Fibroblast of skin of back (primary cell): ENCODE measurements around the gene COPS6.
A peak's percentile ranks its signal among the peaks of the same experiment; 100 is the strongest.

ENCODE experiments used
- DNase-seq: peaks from one replicate; pipeline ENCODE4 v3.0.0-alpha.2; 2013

COPS6 gene

GRCh38 chr7:100102950-100103840, 14.4 kb downstream of the COPS6 start:
- no peak for DNase-seq

DNA sequence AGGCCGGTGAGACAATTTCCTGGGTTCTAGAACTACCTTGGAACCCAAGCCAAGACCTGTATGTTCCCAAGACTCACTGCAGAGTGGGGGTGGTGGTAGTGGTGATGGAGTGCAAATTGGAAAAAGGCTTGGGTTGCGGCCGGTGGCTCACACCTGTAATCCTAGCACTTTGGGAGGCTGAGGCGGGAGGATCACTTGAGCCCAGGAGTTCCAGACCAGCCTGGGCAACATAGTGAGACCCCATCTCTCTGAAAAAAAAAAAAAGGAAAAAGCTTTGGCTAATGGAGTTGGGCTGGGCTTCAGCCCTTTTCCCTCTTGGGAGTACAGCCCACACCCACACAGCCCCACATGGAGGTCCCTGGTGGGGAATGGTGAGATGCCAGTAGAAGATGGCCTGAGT, 16.8 kb downstream of the COPS6 start:
- no peak for DNase-seq

- no peak for DNase-seq
Measured at GRCh38 chr7:100106633-100107032, 17.9 kb downstream of the COPS6 start.

DNA sequence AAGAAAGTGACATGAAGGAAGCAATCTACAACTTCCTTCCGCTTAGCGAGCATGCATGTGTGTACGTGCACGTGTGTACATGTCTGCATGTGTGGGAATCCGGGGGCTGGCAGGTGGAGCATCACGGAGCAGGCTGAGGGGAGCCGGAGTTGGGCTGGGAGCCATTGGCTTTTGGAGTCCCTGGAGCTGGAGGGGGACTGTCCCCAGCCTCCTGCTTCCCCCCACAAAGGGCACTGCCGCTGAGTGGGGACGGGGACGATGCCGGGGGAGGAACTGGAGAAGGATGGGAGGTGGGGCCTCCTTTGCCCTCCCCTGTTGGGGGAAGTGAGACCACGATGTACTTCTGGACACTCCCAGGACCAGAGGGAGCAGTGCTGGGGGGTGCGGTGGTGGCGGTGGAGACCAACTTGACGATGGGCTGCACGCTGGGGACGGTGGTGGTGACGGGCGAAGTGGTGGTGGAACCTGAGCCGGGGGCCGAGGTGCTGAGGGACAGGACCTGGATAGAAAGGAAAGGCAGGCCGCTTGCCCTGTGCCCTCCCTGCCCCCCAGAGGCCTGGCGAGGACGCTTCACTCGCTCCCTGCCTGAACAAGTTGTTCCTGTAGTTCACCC, 18.5 kb downstream of the COPS6 start:
- DNase-seq: no peak

GRCh38 chr7:100107890-100108289, 19.1 kb downstream of the COPS6 start:
- no peak for DNase-seq

DNA sequence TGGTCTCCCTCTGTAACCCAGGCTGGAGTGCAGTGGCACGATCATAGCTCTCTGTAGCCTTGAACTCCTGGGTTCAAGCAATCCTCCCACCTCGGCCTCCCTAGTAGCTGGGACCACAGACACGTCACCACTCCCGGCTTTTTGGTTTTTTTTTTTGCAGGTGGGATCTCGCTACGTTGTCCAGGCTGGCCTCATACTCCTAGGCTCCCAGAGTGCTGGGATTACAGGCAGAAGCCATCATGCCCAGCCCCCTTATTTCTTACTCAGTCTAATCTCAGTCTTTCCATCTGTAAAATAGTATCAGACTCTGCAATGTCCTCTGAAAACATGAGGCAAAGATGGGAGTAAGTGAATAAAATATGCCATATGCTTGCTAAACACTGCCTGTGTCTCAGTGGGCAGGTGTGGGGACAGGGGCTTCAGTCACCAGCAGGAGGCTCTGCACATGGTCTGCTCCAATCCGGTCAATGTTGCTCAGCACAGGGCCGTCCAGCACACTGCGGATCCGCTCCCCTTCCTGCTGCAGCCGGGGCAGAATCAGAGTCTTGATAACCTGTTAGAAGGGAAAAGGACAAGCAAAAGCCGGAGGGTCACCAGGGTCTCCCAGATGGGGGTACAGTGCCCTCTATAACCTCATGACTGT, 20.9 kb downstream of the COPS6 start:
- no peak for DNase-seq

DNA sequence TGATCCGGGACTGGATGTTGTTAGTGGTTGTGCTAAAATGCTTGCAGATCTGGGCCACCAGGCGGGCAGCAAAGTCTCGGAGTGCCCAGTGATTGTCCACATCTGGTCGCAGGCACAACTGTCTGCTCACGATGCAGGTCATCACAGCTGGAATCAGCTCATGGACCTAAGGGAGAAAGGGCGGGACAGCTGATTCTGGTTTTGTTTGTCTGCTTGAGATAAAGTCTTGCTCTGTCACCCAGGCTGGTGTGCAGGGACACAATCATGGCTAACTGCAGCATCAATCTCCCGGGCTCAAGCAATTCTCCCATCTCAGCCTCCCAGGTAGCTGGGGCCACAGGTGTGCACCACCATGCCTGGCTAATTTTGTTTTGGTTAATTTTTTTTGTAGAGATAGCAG, 22.4 kb downstream of the COPS6 start:
- DNase-seq: no peak

GRCh38 chr7:100111914-100112313, 23.1 kb downstream of the COPS6 start:
- no peak for DNase-seq

- no peak for DNase-seq
Measured at GRCh38 chr7:100115026-100115425, 26.3 kb downstream of the COPS6 start.

- DNase-seq: no peak
Measured at GRCh38 chr7:100118388-100119071, 29.8 kb downstream of the COPS6 start.

GRCh38 chr7:100119072-100119969, 30.6 kb downstream of the COPS6 start, which contains the start of the genes CNPY4 and TAF6:
Gene CNPY4 (plus strand): TSS chr7:100119634. CDS start chr7:100119745, 111 bp downstream.
Gene TAF6 (minus strand): TSS chr7:100119358. CDS start chr7:100114209, 5,149 bp downstream.
- DNase-seq: peak; percentile 93

GRCh38 chr7:100119970-100120732, 31.4 kb downstream of the COPS6 start:
- peak; percentile 71 for DNase-seq

DNA sequence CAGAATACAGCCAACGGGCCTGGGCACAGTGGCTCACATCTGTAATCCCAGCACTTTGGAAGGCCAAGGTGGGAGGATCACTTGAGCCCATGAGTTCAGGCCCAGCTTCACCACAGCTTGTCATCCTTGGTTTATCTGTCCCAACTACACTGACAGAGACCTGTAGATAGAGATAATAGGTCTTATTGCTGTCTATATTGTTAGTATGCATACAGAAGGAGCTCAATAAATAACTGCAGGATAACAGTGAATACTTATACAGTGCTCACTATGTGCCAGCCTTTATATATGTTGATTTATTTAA, 31.9 kb downstream of the COPS6 start:
- DNase-seq: no peak

DNA sequence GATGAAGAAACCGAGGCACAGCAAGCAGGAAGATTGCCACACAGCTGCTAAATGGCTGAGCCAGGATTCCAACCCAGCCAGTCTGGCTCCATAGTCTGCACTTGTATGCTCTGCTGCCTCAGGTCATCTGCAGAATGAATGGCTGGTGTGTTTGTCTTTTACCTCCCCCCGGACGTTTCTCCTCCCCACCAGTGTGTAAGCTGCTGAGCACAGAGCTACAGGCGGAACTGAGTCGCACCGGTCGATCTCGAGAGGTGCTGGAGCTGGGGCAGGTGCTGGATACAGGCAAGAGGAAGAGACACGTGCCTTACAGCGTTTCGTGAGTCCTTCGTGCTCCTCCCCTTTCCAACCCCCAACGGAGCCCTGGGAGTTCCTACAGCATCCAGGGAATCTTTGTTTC, 33.3 kb downstream of the COPS6 start:
- DNase-seq: no peak

DNA sequence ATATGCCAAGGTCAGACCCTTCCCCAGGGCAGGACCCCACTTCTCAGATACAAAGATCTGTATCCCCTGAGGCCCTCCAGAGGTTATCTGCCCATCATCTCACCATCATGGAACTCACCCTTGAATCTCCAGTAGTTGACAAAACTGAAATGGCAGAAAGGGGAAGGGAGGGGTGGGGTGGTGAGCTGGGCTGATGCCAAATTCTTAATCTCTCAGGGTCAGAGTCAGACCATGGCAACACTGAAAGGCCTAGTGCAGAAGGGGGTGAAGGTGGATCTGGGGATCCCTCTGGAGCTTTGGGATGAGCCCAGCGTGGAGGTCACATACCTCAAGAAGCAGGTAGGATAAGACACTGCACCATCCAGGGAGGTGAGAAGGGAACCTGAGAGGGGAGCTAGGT, 33.8 kb downstream of the COPS6 start:
- no peak for DNase-seq

DNA sequence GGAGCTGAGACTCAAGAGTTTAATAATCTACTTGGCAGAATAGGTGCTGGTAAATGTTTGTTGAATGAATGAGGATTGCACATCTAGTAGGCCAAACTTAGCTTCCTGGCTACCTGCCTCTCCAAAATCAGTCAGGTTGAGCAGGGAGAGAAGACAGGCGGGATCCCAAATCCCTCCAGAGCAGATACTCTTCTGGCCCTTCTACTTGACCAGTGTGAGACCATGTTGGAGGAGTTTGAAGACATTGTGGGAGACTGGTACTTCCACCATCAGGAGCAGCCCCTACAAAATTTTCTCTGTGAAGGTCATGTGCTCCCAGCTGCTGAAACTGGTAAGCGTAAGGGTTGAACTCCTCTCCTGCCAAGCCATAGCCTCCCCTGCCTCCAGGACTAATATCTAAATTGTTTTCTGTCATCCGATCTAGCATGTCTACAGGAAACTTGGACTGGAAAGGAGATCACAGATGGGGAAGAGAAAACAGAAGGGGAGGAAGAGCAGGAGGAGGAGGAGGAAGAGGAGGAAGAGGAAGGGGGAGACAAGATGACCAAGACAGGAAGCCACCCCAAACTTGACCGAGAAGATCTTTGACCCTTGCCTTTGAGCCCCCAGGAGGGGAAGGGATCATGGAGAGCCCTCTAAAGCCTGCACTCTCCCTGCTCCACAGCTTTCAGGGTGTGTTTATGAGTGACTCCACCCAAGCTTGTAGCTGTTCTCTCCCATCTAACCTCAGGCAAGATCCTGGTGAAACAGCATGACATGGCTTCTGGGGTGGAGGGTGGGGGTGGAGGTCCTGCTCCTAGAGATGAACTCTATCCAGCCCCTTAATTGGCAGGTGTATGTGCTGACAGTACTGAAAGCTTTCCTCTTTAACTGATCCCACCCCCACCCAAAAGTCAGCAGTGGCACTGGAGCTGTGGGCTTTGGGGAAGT, 35.8 kb downstream of the COPS6 start:
- no peak for DNase-seq

GRCh38 chr7:100126239-100126930, 37.6 kb downstream of the COPS6 start:
- no peak for DNase-seq

- DNase-seq: peak; percentile 92
Measured at GRCh38 chr7:100126931-100127865, 38.4 kb downstream of the COPS6 start, which contains the start of gene MBLAC1. Gene MBLAC1 (plus strand): TSS chr7:100126967. CDS start chr7:100127396, 429 bp downstream.
